COLO668 (cell line): ENCODE data around the gene SLC25A13.

Experiments used
- DNase-seq: peaks from one replicate; lab custom pipeline; 2025; ENCODE audit not compliant: unreplicated experiment; lab: John Stamatoyannopoulos, UW

Gene SLC25A13

DNA sequence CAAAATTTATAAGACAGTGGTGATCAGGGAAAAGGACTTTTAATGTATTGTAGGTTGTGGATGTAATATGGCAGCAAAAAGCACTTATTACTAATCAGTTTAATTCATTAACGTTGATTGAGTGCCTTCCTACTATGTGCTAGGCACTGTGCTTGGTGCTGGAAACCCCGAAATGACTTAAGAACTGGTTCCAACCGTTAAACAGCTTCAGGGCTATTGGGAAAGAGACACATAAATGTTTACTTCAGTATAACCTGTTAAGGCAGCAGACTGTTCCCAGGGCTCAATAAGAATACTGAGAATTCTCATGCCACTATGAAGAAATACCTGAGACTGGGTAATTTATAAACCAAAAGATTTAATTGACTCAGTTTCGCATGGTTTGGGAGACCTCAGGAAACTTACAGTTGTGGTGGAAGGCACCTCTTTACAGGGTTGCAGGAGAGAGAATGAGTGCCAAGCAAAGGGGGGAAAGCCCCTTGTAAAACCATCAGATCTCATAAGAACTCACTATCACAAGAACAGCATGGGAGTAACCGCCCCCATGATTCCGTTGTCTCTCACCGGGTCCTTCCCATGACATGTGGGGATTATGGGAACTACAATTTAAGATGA is 1.1 kb upstream of the SLC25A13 start:
- DNase-seq = no peak

GRCh38 chr7:96322373-96322695 is 436 bp upstream of the SLC25A13 start:
- DNase-seq = no peak

- DNase-seq = peak; percentile 83
Measured at GRCh38 chr7:96321031-96321657, 754 bp downstream of the SLC25A13 start.

- DNase-seq = no peak
Measured at GRCh38 chr7:96320442-96320841, 1.5 kb downstream of the SLC25A13 start.

- no peak for DNase-seq
Measured at GRCh38 chr7:96319439-96319838, 2.5 kb downstream of the SLC25A13 start.

GRCh38 chr7:96316949-96317348 is 4.9 kb downstream of the SLC25A13 start:
- DNase-seq = no peak

DNA sequence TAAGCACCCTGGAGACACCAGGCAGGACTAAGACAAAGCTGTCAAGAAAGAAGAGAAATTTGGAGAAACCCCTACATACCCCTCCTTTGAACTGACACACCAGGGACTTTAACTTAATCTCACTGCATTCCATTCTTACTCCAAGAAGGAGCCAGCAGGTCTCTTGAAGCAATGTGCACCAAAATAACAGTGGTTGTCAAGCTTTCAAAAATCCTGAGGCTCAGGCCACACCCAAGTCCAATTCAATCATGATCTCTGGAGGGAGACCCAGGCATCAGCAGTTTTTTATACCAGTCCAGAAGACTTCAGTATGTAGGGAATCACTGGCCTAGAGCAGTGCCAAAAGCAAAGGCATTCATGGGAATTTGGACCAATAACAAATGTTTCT is 6.8 kb downstream of the SLC25A13 start:
- DNase-seq = no peak

DNA sequence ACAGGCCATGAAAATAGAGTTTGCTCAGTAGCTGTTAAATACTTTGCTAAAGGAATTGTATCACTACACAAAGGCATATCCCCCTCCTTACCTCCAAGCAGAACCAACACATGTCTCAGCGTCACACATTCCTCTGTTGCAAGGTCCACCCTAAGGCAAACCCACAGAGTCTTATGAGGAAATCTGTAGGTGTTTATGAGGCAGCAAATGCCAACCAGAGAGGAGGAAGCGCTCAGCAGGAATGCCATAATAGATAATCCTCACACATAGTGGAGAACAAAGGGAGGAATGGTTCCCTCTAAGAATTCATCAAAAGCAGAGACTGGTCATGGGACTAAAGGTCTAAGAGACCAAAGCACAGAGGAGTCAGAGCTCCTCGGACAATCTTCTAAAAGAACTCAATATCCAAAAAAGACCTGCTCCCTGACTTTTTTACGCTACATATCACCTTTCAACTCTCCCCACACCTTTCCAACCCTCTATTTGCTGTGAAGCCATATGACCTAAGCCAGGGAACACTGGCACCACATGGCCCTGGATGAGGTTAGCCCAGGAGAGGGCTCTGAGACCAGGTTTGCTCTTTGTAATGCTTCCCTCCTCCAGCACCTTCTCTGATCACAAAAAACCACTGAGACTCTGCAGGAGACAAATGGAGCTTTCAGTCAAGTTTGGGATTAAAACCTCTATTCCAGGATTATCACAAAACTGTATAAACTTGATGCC is 7.3 kb downstream of the SLC25A13 start:
- DNase-seq = no peak

- no peak for DNase-seq
Measured at GRCh38 chr7:96313940-96314339, 8.0 kb downstream of the SLC25A13 start.

- DNase-seq = no peak
Measured at GRCh38 chr7:96312502-96312901, 9.4 kb downstream of the SLC25A13 start.

GRCh38 chr7:96311967-96312366 is 9.9 kb downstream of the SLC25A13 start:
- DNase-seq = no peak

GRCh38 chr7:96310110-96310509 is 11.8 kb downstream of the SLC25A13 start:
- no peak for DNase-seq

DNA sequence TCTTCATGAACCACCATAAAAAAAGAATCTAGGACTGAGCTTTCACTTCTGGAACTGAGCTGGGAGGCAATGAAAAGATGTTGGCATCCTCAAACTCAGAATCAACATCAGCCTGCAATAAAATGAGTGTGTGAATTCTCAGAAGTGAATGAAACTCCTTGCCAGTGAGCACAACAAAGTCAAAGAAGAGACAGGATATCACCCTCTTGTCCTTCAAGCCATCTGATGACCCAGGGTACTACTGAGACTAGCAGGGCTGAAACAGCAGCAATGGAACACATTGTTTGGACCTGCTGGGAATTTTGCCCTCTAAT is 13.0 kb downstream of the SLC25A13 start:
- DNase-seq = no peak

GRCh38 chr7:96308253-96308949 is 13.5 kb downstream of the SLC25A13 start:
- DNase-seq = no peak

DNA sequence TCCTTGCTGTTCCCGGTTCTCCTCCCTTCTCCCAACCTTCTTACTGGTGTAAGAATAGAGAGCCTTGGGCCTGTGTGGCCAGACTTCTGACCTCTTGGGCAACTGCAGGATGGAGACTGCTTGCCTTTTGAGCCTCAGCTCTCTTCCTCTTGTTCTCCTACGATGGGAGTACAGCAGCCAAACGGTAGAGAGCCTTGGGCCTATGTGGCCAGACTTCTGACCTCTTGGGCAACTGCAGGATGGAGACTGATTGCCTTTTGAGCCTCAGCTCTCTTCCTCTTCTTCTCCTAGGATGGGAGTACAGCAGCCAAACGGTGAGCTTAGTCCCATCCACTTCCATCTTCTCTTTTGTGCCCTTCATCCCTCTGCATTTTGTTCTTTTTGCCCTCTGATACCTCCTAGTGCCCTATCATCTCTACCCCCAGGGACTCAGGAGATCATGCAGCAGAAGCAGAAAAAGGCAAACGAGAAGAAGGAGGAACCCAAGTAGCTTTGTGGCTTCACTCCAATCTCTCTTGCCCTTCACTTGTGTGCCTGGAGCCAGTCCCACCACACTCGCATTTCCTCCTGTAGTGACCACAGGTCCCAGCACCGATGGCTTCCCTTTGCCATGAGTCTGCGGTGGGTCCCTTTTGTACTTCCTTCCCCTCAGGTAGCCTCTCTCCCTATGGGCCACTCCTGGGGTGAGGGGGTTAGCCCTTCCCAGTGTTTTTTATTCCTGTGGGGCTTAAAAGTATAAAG is 15.3 kb downstream of the SLC25A13 start:
- no peak for DNase-seq

- no peak for DNase-seq
Measured at GRCh38 chr7:96305915-96306314, 16.0 kb downstream of the SLC25A13 start.

DNA sequence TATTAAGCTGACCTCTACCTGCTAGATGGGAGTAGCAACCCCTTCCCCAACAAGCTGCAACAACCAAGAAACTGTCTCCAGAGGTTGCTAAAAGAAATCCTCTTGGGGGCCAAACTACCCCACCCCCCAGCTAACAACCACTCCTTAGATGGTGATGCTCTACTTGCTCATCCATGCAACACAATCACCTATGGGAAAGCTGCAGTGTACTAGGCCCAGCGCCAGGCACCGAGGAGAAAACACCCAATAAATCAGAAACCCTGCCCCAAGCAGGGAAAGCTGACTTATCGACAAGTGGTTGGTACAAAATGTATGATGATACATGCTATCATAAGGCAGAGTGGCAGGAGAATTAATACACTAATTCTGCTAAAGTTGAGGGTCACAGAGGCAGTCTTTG is 17.3 kb downstream of the SLC25A13 start:
- no peak for DNase-seq

GRCh38 chr7:96303686-96304443 is 18.0 kb downstream of the SLC25A13 start:
- DNase-seq = no peak

DNA sequence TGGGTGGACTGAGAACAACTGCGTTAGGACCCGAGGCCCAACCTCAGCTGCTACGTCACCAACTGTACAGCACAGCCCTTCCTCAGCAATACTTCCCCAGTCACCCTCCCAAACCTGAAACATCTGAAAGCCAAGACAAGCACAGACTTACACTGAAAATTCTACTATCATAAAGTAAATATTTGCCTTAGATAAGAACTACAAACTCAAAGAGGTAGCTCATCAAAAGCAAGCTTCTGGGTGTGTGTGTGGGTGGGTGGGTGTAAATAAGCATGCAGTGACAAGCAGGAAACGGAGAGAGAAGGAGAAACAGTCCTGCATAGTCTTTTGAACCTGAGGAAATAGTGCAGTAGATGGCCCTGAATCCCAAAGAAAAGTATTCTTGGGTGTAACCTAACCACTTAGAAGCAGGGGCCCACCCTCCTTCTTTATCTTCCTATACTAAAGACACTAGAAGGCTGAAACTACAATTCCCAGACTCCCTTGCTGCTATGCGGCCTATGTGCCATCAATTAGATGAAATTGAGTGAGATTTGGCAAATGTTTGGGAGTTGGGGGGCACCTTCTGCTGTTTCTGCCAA is 18.7 kb downstream of the SLC25A13 start:
- DNase-seq = no peak

- DNase-seq = no peak
Measured at GRCh38 chr7:96300986-96301385, 20.9 kb downstream of the SLC25A13 start.
